ENCODE measurements around the gene CAB39L. TPM values are rescaled to one million over a fixed set of nuclear protein-coding genes. Genes with fewer than 3 reads are reported as not detected.
A peak's percentile ranks its signal among the peaks of the same experiment; 100 is the strongest.

The CAB39L gene
- total and polyA plus RNA-seq, 2 of the 4 experiments (the other 2 are of a cell fraction), result 8.5 to 16.7 TPM

DNA sequence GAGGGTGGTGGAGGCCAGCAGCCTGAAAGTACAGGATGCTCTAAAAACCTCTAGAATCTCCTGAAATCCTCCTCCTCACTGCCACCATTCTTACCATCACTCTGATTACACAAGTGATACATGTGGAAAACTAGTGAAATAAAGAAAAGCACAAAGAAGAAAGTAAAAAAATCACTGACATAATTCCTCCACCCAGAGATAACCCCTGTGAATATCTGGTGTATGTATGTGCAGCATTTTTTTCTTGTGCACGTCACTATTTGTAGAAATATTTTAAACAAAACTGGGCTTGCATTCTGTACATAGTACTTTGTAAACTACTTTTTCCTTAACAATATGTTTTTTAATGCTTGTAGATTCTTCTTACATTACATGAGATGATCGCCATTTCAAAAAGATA is 122.9 kb downstream of the CAB39L start:
- H3K18ac ChIP-seq (ENCODE audit: low read depth, low read length), result peak overlapping the region; percentile 84
- peak overlapping the region; percentile 98 for H2BK20ac ChIP-seq (ENCODE audit: low read depth, low read length)
- no peak overlapping the region for H3K4me3 ChIP-seq (ENCODE audit: insufficient read depth, low read depth, low read length)
- no CpG with 5 or more reads among the region's 2 CpGs for WGBS, 2 experiments (ENCODE audit: extremely low coverage in 2 of 2, insufficient read length in 1 of 2)
- H2BK5ac ChIP-seq (ENCODE audit: low read depth, low read length, poor library complexity, severe bottlenecking), result peak overlapping the region; percentile 100
- H2AK9ac ChIP-seq (replicated peaks; ENCODE audit: low read depth, low read length, poor library complexity), result peak overlapping the region; percentile 5
- H3K14ac ChIP-seq (replicated peaks; ENCODE audit: low read depth, low read length), result peak overlapping the region; percentile 83
- H3K9me3 ChIP-seq (ENCODE audit: control insufficient read depth, insufficient read depth, low read length), result no peaks in the 10 kb centered on the region
- H3K4me1 ChIP-seq (ENCODE audit: control insufficient read depth, insufficient read depth, low read length), result peaks cover 10% of the 10 kb centered on the region
- peaks cover 0 to 8% of the 10 kb centered on the region in 2 experiments; a peak in 1 of 4 replicates for H3K79me1 ChIP-seq (ENCODE audit: low read depth in 1 of 2, low read length in 2 of 2)
- peak; percentile 73 for ATAC-seq (ENCODE audit: low read depth)
- peak overlapping the region; percentile 66 for H2AK5ac ChIP-seq (ENCODE audit: low read depth, low read length)
- H4K5ac ChIP-seq (ENCODE audit: low read depth, low read length), result peak overlapping the region; percentile 77
- BruUV-seq (replicated peaks), result no TSS peak
- no peaks in the 10 kb centered on the region; the same call in 1 of the 2 replicates for H3K36me3 ChIP-seq (ENCODE audit: control insufficient read depth, insufficient read depth, low read length)
- peak overlapping the region; percentile 81; the same call in 1 of the 2 replicates for H3K23ac ChIP-seq (ENCODE audit: low read depth, low read length)
- peak overlapping the region; percentile 68 to 90 for H4K8ac ChIP-seq (ENCODE audit: low read depth in 2 of 2, low read length in 2 of 2)
- CTCF ChIA-PET, result no interaction called here
- DNase-seq, result peak; percentile 72
- H2AFZ ChIP-seq (replicated peaks; ENCODE audit: low read length, poor library complexity), result no peak overlapping the region
- H4K20me1 ChIP-seq (ENCODE audit: insufficient read depth, low read length), result no peaks in the 10 kb centered on the region
- peak overlapping the region; percentile 73; the same call in 2 of the 3 replicates for H2BK15ac ChIP-seq (ENCODE audit: low read depth, low read length)
- H3K9me1 ChIP-seq (ENCODE audit: insufficient read depth, low read length), result peaks cover 10% of the 10 kb centered on the region
- H3K4me2 ChIP-seq (ENCODE audit: low read depth, low read length), result peak overlapping the region; percentile 41; the same call in 1 of the 2 replicates
- in situ Hi-C loops (cut with MboI; ENCODE audit: low sequenced_read_pairs), result no loop called here
- H3K27ac ChIP-seq (ENCODE audit: insufficient read depth, low read length), result peak overlapping the region; percentile 70
- POLR2A ChIA-PET (ENCODE audit: unreplicated experiment), result no interaction called here
- H3K56ac ChIP-seq (ENCODE audit: extremely low read depth, insufficient read depth, low read length), result no peak overlapping the region
- no peaks in the 10 kb centered on the region for H3K27me3 ChIP-seq (ENCODE audit: control insufficient read depth, insufficient read depth, low read length)
- peak overlapping the region; percentile 89 for H3K4ac ChIP-seq (ENCODE audit: low read depth, low read length)
- H2BK120ac ChIP-seq (ENCODE audit: low read depth, low read length), result peak overlapping the region; percentile 93
- intact Hi-C loops (cut with micrococcal nuclease), result no loop called here
- H3K9ac ChIP-seq (ENCODE audit: low read depth, low read length), result no peak overlapping the region
- peak overlapping the region; percentile 79 for H4K91ac ChIP-seq (ENCODE audit: insufficient read depth, low read depth, low read length)
- peak; percentile 28; the same call in 1 of the 2 replicates for TF ChIP-seq CEBPB (IDR thresholded peaks at IDR 0.05; ENCODE audit: low read depth, low read length)
- no peak for TF ChIP-seq USF2 (IDR thresholded peaks at IDR 0.05; ENCODE audit: low read depth, low read length)
- TF ChIP-seq, protein P1, sequence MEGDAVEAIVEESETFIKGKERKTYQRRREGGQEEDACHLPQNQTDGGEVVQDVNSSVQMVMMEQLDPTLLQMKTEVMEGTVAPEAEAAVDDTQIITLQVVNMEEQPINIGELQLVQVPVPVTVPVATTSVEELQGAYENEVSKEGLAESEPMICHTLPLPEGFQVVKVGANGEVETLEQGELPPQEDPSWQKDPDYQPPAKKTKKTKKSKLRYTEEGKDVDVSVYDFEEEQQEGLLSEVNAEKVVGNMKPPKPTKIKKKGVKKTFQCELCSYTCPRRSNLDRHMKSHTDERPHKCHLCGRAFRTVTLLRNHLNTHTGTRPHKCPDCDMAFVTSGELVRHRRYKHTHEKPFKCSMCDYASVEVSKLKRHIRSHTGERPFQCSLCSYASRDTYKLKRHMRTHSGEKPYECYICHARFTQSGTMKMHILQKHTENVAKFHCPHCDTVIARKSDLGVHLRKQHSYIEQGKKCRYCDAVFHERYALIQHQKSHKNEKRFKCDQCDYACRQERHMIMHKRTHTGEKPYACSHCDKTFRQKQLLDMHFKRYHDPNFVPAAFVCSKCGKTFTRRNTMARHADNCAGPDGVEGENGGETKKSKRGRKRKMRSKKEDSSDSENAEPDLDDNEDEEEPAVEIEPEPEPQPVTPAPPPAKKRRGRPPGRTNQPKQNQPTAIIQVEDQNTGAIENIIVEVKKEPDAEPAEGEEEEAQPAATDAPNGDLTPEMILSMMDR (conservative IDR thresholded peaks at IDR 0.05; ENCODE audit: low read depth, low read length), result no peak
- TF ChIP-seq POLR2A (IDR thresholded peaks at IDR 0.05; ENCODE audit: low read depth, low read length), result no peak
- dilution Hi-C loops (cut with HindIII; ENCODE audit: low sequenced_read_pairs, unreplicated experiment), result no loop called here
